T-helper 2 cell treated with Interferon-gamma antibody and Interleukin-4, amounts not matched to agents 5 μg/mL and 100 μg/mL, for 36 hours (primary cell): ENCODE data around the gene TBX4.

Experiments used
- DNase-seq: peaks from one replicate; pipeline ENCODE4 v3.0.0; 2021; ENCODE audit warnings: low spot score
- H3K27ac Mint-ChIP-seq: one replicate; pipeline ENCODE4 v1.8.0; 2021; ENCODE audit warnings: mild to moderate bottlenecking, mixed read lengths
- H3K27me3 Mint-ChIP-seq: one replicate; pipeline ENCODE4 v1.8.0; 2021; ENCODE audit warnings: low read depth, mixed read lengths
- H3K36me3 Mint-ChIP-seq: one replicate; pipeline ENCODE4 v1.8.0; 2021; ENCODE audit warnings: low read depth, mixed read lengths
- H3K4me1 Mint-ChIP-seq: one replicate; pipeline ENCODE4 v1.8.0; 2021; ENCODE audit warnings: low read depth, mixed read lengths
- H3K4me3 Mint-ChIP-seq: one replicate; pipeline ENCODE4 v1.8.0; 2022; ENCODE audit warnings: mild to moderate bottlenecking, moderate library complexity, mixed read lengths
- H3K9me3 Mint-ChIP-seq: one replicate; pipeline ENCODE4 v1.8.0; 2021; ENCODE audit warnings: mixed read lengths

Gene TBX4

GRCh38 chr17:61450641-61451537, 1.3 kb upstream of the TBX4 start:
- Mint-ChIP-seq H3K4me1 (no peaks in the 10 kb centered on the region), H3K27me3 (peaks cover 78% of the 10 kb centered on the region), H3K27ac (no peak overlapping the region), H3K36me3 (no peaks in the 10 kb centered on the region), H3K4me3 (no peak overlapping the region), H3K9me3 (no peaks in the 10 kb centered on the region)
- DNase-seq: no peak

GRCh38 chr17:61451538-61452300, 503 bp upstream of the TBX4 start:
- no peaks in the 10 kb centered on the region for H3K36me3 Mint-ChIP-seq
- H3K9me3 Mint-ChIP-seq: no peaks in the 10 kb centered on the region
- H3K27me3 Mint-ChIP-seq: peaks cover 75% of the 10 kb centered on the region
- H3K27ac Mint-ChIP-seq: no peak overlapping the region
- no peaks in the 10 kb centered on the region for H3K4me1 Mint-ChIP-seq
- no peak overlapping the region for H3K4me3 Mint-ChIP-seq
- no peak for DNase-seq

DNA sequence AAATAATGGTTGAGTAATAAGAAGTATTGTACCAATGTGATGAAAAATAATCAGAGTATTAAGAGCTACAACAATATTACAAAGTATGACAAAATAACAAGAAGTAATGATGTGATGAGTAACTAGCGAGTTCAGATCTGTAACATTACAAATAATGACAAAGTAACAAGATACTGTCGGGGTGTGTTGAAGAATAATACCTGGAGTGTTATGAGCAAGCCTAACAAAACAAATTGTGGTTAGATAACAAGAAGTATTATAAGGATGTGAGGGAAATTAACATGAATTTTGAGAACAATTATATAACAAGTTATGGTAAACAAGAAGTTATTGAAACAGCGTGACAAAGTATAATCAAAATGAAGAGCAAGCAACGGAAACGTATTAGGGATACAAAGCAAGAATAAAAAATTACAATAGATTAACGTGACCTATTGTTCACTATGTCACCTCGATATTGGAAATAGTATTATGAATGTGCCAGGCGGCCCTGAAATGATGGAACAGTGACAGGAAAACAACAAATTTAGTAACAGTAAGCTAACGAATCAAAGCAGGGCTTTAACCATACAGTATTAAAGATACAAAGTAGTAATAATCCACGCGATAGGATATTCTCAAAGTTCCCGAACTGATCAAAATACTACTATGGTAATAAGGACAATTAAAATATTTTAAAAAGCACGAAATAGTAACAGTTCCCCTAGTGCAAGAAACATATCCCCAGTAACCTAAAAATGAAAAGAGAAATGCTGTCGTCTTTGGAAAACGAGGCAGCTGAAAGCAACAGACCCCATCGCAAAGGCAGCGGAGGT, 1.6 kb downstream of the TBX4 start:
- peaks cover 4% of the 10 kb centered on the region for H3K4me1 Mint-ChIP-seq
- peaks cover 79% of the 10 kb centered on the region for H3K27me3 Mint-ChIP-seq
- H3K36me3 Mint-ChIP-seq: peaks cover 3% of the 10 kb centered on the region
- no peak for DNase-seq
- H3K4me3 Mint-ChIP-seq: no peak overlapping the region
- no peak overlapping the region for H3K27ac Mint-ChIP-seq
- H3K9me3 Mint-ChIP-seq: no peaks in the 10 kb centered on the region

- Mint-ChIP-seq H3K9me3 (no peaks in the 10 kb centered on the region), H3K4me3 (no peak overlapping the region), H3K27ac (no peak overlapping the region), H3K4me1 (peaks cover 4% of the 10 kb centered on the region), H3K27me3 (peaks cover 81% of the 10 kb centered on the region), H3K36me3 (peaks cover 3% of the 10 kb centered on the region)
- no peak for DNase-seq
These were observed 2.4 kb downstream of the TBX4 start for GRCh38 chr17:61454381-61455323.

DNA sequence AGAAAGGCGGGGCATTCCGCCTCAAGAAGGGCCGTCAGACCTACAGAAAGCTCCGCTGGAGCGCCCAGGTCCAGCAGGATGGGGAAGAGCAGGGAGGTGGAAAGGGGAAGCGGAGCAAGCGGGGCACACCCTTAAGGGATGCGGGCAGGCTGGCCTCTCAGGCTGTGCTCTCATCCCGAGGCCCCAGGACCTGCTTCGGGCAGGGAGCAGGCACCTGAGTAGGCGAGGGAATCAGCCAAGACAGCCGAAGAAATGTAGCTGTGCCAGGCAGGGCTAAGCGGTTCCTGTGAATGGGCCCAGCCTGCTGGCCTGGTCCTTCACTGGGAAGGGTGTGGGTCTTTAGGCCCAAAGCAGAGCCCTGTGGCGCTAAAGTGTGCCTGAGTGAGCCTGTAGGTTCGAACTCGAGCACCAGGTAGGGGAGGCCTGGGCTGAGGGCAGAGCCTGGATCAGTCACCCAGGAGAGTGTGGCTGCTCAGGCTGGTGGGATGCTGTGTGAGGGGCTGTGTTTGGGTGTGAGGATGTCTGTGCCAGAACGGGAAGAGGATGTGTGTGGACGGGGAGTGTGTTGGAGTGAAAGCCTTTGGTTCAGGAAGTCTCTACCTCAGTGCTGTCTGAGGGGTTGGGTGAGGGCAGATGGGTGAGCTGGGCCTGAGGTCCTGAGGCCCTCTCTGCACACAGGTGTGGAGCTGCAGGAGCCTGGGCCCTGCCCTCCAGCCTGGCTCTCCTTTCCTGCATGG, 3.3 kb downstream of the TBX4 start:
- no peak for DNase-seq
- Mint-ChIP-seq H3K27ac (peak overlapping the region; percentile 6), H3K27me3 (peaks cover 81% of the 10 kb centered on the region), H3K9me3 (no peaks in the 10 kb centered on the region), H3K4me1 (peaks cover 4% of the 10 kb centered on the region), H3K36me3 (peaks cover 3% of the 10 kb centered on the region), H3K4me3 (no peak overlapping the region)

- H3K27ac Mint-ChIP-seq: no peak overlapping the region
- no peaks in the 10 kb centered on the region for H3K9me3 Mint-ChIP-seq
- H3K27me3 Mint-ChIP-seq: peaks cover 81% of the 10 kb centered on the region
- H3K4me1 Mint-ChIP-seq: peaks cover 4% of the 10 kb centered on the region
- H3K36me3 Mint-ChIP-seq: peaks cover 3% of the 10 kb centered on the region
- no peak for DNase-seq
- H3K4me3 Mint-ChIP-seq: no peak overlapping the region
These were observed 3.9 kb downstream of the TBX4 start for GRCh38 chr17:61456061-61456681.

GRCh38 chr17:61456688-61457225, 4.5 kb downstream of the TBX4 start:
- Mint-ChIP-seq H3K9me3 (no peaks in the 10 kb centered on the region), H3K36me3 (peaks cover 3% of the 10 kb centered on the region), H3K4me3 (no peak overlapping the region), H3K4me1 (peaks cover 4% of the 10 kb centered on the region), H3K27ac (no peak overlapping the region), H3K27me3 (peaks cover 85% of the 10 kb centered on the region)
- no peak for DNase-seq

DNA sequence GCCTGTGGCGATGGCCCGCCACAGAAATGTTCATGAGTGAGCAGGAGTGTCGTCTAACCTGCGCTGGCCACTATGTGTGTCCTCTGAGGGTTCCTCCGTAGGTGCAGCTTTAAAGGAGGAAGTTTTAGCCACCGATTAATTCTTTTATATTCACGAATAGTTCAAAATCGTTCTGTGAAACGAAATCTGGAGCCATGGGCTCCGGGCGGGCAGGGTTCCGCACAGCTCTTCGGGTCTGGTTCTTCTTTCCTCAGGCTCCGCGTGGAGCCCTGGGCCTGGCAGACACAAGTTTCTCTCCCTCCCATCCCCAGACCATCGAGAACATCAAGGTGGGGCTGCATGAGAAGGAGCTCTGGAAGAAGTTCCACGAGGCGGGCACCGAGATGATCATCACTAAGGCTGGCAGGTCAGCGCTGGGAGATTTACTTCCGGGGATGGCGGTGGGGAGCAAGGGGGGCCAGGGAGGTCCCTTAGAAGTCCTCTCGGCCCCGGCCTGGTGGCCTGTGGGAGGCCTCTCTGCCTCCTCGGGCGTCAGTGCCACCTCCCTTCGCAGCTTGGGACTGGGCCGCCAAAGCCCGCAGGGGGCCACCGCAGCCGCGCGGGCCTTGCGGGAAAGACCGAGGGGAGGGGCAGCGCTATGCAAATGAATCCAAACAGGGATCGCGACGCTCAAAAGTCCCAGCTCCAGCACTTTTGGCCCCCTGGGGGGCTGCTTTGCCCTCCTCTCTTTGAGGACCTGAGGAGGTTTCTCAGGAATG, 5.2 kb downstream of the TBX4 start:
- no peak for DNase-seq
- Mint-ChIP-seq H3K27me3 (peaks cover 89% of the 10 kb centered on the region), H3K36me3 (peaks cover 3% of the 10 kb centered on the region), H3K9me3 (no peaks in the 10 kb centered on the region), H3K4me3 (peak overlapping the region; percentile 21), H3K27ac (no peak overlapping the region), H3K4me1 (peaks cover 4% of the 10 kb centered on the region)

- Mint-ChIP-seq H3K9me3 (no peaks in the 10 kb centered on the region), H3K27ac (no peak overlapping the region), H3K4me1 (peaks cover 4% of the 10 kb centered on the region), H3K27me3 (peaks cover 89% of the 10 kb centered on the region), H3K36me3 (peaks cover 3% of the 10 kb centered on the region), H3K4me3 (no peak overlapping the region)
- no peak for DNase-seq
These were observed 5.8 kb downstream of the TBX4 start for GRCh38 chr17:61458000-61458399.

- H3K4me1 Mint-ChIP-seq: peaks cover 4% of the 10 kb centered on the region
- H3K27me3 Mint-ChIP-seq: peaks cover 88% of the 10 kb centered on the region
- H3K36me3 Mint-ChIP-seq: peaks cover 3% of the 10 kb centered on the region
- no peaks in the 10 kb centered on the region for H3K9me3 Mint-ChIP-seq
- H3K27ac Mint-ChIP-seq: no peak overlapping the region
- no peak for DNase-seq
- H3K4me3 Mint-ChIP-seq: no peak overlapping the region
These were observed 6.4 kb downstream of the TBX4 start for GRCh38 chr17:61458421-61459141.

DNA sequence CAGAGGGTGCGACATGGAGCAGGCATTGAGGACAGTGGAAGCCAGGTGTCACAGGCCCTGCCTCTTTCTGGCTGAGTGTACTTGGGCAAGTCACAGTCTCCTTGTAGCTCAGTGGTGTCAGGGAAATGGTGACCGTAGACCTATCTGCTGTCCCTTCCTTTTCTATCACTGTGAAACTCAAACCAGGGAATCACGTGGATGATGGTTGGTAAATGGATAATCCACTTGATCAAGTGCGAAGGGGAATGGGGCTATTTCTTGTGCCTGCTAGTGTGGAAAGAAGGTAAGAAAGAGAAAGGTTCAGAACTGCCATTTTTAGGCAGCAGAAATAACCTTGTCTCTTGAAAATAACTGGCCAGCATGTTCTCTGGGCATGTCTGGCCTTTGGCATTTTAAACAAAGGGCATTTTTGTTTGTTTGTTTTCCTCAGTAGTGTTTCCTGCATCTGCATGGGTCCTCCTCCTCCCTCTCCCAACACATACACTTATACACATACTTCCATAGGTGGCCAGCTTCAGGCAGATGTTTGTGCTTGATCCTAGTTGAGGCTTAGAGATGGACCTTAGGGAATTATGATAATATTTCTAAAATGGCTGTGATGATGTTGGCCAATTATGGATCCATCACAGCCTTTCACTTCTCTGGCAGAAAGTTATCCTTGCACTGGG, 7.1 kb downstream of the TBX4 start:
- H3K27ac Mint-ChIP-seq: no peak overlapping the region
- H3K36me3 Mint-ChIP-seq: peaks cover 3% of the 10 kb centered on the region
- no peaks in the 10 kb centered on the region for H3K9me3 Mint-ChIP-seq
- peaks cover 4% of the 10 kb centered on the region for H3K4me1 Mint-ChIP-seq
- no peak for DNase-seq
- H3K27me3 Mint-ChIP-seq: peaks cover 81% of the 10 kb centered on the region
- H3K4me3 Mint-ChIP-seq: no peak overlapping the region
